Measurements from ENCODE around the gene HBEGF. TPM values are rescaled to one million over a fixed set of nuclear protein-coding genes. Genes with fewer than 3 reads are reported as not detected.

HBEGF gene
- total and polyA plus RNA-seq, 2 donors (not counting 1 experiment from before 2014, with no cell fraction given): 0.89 to 2.4 TPM

- TF ChIP-seq EZH2 (IDR thresholded peaks at IDR 0.05; ENCODE audit: borderline replicate concordance, insufficient read depth, low read depth, low read length, poor library complexity, severe bottlenecking): no peak
- H3K4me2 ChIP-seq (replicated peaks; ENCODE audit: low read depth, low read length, poor library complexity, severe bottlenecking): peak overlapping the region; percentile 61
Measured at GRCh38 chr5:140284013-140284412, 62.4 kb downstream of the HBEGF start.

More at GRCh38 chr5:140284013-140284412, 62.4 kb downstream of the HBEGF start:
- ChIA-PET POLR2A (no interaction called here), CTCF (interaction anchor here (1.8 kb wide), 1 partner anchor 40 kb away, joined by 4 read pairs; no protein-coding TSS in a partner anchor)
- Mint-ChIP-seq H3K9me3 (ENCODE audit: insufficient read depth) (no peaks in the 10 kb centered on the region), H3K27me3 (no peaks in the 10 kb centered on the region), H3K27ac (peak overlapping the region; percentile 59), H3K4me3 (peak overlapping the region; percentile 88), H3K4me1 (peaks cover 27% of the 10 kb centered on the region)
- H3K4me1 ChIP-seq (ENCODE audit: control insufficient read depth in 2 of 2, insufficient read depth in 2 of 2, low read length in 2 of 2): peaks cover 15 to 19% of the 10 kb centered on the region in 2 donors
- no peak for ATAC-seq (ENCODE audit: low read depth)
- peaks cover 37% of the 10 kb centered on the region for H3K79me2 ChIP-seq (ENCODE audit: control insufficient read depth, insufficient read depth, low read length)
- WGBS (ENCODE audit: insufficient coverage): 100% methylated on average over 1 of the region's 3 CpGs
- no peaks in the 10 kb centered on the region for H3K27me3 ChIP-seq (replicated peaks in 1 of 4; ENCODE audit: control extremely low read depth in 1 of 4, control insufficient read depth in 3 of 4, insufficient read depth in 4 of 4, low read length in 3 of 4)
- H3K4me3 ChIP-seq (ENCODE audit: control extremely low read depth in 1 of 5, extremely low read depth in 1 of 5, insufficient read depth in 1 of 5, low read depth in 2 of 5, low read length in 4 of 5): peak overlapping the region in 1 of 5 experiments; percentile 66
- no peak for DNase-seq
- peak overlapping the region in 1 of 2 donors; percentile 60 for H3K27ac ChIP-seq (ENCODE audit: low read length in 2 of 2)
- H3K9me3 ChIP-seq (ENCODE audit: control extremely low read depth in 1 of 3, control insufficient read depth in 2 of 3, insufficient read depth in 1 of 3, low read length in 2 of 3): no peaks in the 10 kb centered on the region
- peaks cover 0 to 4% of the 10 kb centered on the region in 2 experiments for H3K36me3 ChIP-seq (replicated peaks in 1 of 2; ENCODE audit: control extremely low read depth in 1 of 2, control insufficient read depth in 1 of 2, extremely low read depth in 1 of 2, insufficient read depth in 2 of 2, low read length in 1 of 2)
- no peaks in the 10 kb centered on the region for H4K20me1 ChIP-seq (ENCODE audit: control insufficient read depth, insufficient read depth, low read length, poor library complexity, severe bottlenecking)
- H3K9ac ChIP-seq (ENCODE audit: low read length): peak overlapping the region; percentile 57
- H2AFZ ChIP-seq (ENCODE audit: insufficient read depth, low read depth, low read length, poor library complexity, severe bottlenecking): no peak overlapping the region
- intact Hi-C loops (cut with micrococcal nuclease): loop anchor here (1.0 to 5.0 kb wide), 4 partner anchors 19 to 118 kb away; partner anchors contain the start of genes ANKHD1, CYSTM1 and PFDN1

Other genes with a start within 250 kb of the HBEGF start
- gene PURA, start 232.5 kb downstream of the HBEGF start, total RNA-seq: 23.5 and 26.0 TPM in 2 replicates
- gene PURA, start 232.5 kb downstream of the HBEGF start, polyA plus RNA-seq: 2.2 and 2.3 TPM in 2 replicates
- 9.9 and 10.0 TPM in 2 replicates for gene IGIP, start 220.7 kb downstream of the HBEGF start, total RNA-seq
- gene IGIP, start 220.7 kb downstream of the HBEGF start, polyA plus RNA-seq: 0.98 and 1.3 TPM in 2 replicates
- 17.0 and 18.7 TPM in 2 replicates for gene CYSTM1, start 171.4 kb downstream of the HBEGF start, total RNA-seq
- 4.6 and 6.2 TPM in 2 replicates for gene CYSTM1, start 171.4 kb downstream of the HBEGF start, polyA plus RNA-seq
- 29.8 and 30.3 TPM in 2 replicates for gene PFDN1, start 43.5 kb downstream of the HBEGF start, total RNA-seq
- gene PFDN1, start 43.5 kb downstream of the HBEGF start, polyA plus RNA-seq: 28.1 and 31.2 TPM in 2 replicates
- not detected in 2 replicates for gene SLC4A9, start 13.6 kb upstream of the HBEGF start, total RNA-seq
- gene SLC4A9, start 13.6 kb upstream of the HBEGF start, polyA plus RNA-seq: 0.10 and 0.33 TPM in 2 replicates
- gene ANKHD1, start 55.2 kb upstream of the HBEGF start, total RNA-seq: 244 and 246 TPM in 2 replicates
- 96.3 and 131 TPM in 2 replicates for gene ANKHD1, start 55.2 kb upstream of the HBEGF start, polyA plus RNA-seq
- 8.8 and 15.0 TPM in 2 replicates for gene EIF4EBP3, start 201.1 kb upstream of the HBEGF start, total RNA-seq
- 13.8 and 18.2 TPM in 2 replicates for gene EIF4EBP3, start 201.1 kb upstream of the HBEGF start, polyA plus RNA-seq
- 25.6 and 27.1 TPM in 2 replicates for gene SRA1, start 210.9 kb upstream of the HBEGF start, total RNA-seq
- 23.2 and 34.4 TPM in 2 replicates for gene SRA1, start 210.9 kb upstream of the HBEGF start, polyA plus RNA-seq
- gene APBB3, start 218.0 kb upstream of the HBEGF start, total RNA-seq: 73.9 and 79.7 TPM in 2 replicates
- gene APBB3, start 218.0 kb upstream of the HBEGF start, polyA plus RNA-seq: 126 and 156 TPM in 2 replicates
- 44.0 and 48.6 TPM in 2 replicates for gene SLC35A4, start 218.2 kb upstream of the HBEGF start, total RNA-seq
- gene SLC35A4, start 218.2 kb upstream of the HBEGF start, polyA plus RNA-seq: 32.6 and 57.8 TPM in 2 replicates

All from B cell (primary cell).